ENCODE measurements around the gene TBC1D22A.

Gene TBC1D22A

DNA sequence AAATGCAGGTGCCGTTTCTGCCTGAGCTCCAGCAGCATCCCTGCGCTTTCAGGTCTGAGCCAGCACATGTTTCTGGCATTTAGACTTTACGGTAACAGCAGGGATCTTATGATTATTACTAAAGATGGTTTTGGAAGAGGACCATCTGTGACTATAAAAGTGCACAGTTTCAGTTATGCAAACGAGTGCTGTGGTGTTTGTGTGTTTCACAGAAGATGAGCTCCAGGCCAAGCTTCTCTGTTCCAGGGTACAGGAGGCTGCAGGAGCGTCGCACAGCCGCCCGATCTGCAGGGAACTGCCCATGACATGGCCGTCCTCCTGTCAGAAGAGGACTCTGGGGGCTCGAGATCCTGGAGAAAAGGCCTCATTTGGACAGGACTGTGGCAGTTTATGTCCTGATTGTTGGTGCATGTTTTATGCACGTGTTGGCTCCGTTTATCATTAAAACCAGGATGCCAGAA is 297.3 kb downstream of the TBC1D22A start:
- DNase-seq (ENCODE audit: low read depth): no peak

DNA sequence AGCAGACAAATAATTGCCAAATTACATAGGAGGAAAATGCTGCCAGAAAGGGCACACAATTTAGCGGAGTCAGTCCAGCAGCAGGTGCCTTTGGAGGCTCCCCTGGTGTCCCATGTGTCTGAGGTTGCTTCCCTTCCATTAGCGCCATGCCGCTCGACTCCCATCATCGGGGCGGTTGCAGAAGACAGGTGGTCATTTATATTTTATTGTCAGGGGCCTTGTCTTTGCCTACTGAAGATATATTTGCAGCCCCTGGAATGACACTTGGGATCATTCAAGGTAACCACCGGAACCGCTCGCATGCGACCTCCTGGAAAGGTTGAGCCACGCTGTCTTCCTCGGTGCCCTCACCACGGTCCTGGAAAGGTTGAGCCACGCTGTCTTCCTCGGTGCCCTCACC is 298.3 kb downstream of the TBC1D22A start:
- no peak for DNase-seq (ENCODE audit: low read depth)

DNA sequence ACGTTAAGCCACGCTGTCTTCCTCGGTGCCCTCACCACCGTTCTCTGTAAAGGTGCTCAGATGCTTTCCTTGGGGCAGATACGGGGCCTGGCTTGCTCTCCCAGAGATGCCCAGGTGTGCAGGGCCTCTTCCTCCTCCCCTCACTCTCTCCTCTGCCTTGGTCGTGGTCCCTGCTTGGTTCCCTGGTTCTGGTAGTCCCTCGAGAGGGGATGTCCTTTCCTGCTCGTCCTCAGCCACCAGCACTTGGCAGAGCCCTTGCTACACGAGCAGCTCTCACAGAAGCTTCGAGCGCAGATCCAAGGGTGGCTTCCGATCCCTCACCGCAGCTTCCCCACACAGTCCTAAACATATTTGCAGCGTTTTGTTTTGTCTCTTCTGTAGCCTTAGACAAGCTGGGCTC is 298.8 kb downstream of the TBC1D22A start:
- DNase-seq (ENCODE audit: low read depth): no peak

DNA sequence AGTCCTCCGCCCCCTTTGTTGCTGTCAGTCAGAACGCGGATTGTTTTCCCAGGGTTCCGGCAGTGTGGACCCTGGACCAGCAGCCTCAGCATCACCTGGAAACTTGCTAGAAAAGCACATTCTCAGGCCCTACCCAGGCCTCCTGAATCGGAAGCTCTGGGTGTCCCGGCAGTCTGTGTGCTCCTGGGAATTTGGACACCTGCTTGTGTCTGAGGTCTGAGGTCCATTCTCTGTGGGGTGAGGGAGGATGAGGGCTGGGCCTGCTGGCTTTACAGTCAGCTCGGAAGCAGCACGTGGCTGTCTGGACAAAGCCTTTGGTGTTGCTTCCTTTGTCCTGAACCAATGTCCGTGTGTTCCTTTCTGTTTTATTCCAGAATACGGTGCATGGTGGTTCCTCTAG is 299.7 kb downstream of the TBC1D22A start:
- DNase-seq (ENCODE audit: low read depth): no peak

DNA sequence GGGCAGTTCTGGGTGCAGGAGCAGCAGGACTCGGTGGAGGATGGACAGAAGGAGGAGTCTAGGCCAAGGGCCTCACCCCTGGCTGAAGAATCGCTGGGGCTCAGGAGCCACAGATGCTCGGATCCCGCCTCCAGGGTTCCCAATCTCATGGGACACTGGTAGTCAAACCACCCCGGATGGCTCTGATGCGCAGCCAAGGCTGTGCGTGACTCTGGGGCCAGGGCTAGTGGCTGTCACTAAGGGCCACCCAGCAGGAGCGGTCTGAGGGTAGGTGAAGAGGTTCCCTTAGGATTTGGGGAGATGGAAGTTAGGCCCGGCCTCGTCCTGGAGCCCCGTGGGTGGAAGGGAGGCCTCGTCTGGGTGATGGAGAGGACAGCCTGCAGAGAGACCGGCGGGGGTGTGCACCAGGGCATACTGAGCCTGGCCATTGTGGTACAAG is 300.6 kb downstream of the TBC1D22A start:
- DNase-seq (ENCODE audit: low read depth): no peak

DNA sequence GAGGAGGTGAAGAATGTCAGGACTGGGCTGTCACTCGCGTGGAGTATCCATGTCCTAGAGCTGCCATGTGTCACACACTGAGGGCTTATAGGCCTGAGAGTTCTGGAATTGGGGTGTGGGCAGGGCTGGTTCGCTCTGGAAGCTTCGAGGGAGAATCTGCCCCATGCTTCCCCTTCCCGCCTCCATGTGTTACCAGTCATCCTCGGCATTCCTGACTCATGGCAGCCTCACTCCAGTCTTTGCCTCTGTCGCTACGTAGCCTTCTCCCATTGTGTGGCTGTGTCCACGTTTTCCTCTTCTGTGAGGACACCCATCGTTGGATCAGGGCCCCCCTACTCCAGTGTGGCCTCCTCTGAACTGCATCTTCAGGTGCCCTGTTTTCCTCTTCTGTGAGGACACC is 301.2 kb downstream of the TBC1D22A start:
- DNase-seq (ENCODE audit: low read depth): no peak

DNA sequence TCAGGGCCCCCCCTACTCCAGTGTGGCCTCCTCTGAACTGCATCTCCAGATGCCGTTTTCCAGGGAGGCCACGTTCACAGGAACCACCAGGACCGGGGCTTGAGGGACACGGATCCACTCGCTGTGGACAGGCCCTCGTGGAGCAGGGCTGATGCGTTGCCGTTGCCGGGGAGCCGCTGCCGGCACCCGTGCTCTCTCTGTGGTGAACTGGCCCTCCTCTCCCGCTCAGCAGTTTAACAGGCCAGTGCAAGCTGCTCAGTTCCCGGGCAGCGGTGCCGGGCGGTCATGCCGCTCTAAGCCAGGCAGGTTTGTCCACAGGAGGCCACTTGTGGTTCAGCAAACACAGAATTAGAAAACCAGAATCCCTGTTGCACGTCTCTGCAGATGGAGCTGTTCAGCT is 301.6 kb downstream of the TBC1D22A start:
- DNase-seq (ENCODE audit: low read depth): no peak

DNA sequence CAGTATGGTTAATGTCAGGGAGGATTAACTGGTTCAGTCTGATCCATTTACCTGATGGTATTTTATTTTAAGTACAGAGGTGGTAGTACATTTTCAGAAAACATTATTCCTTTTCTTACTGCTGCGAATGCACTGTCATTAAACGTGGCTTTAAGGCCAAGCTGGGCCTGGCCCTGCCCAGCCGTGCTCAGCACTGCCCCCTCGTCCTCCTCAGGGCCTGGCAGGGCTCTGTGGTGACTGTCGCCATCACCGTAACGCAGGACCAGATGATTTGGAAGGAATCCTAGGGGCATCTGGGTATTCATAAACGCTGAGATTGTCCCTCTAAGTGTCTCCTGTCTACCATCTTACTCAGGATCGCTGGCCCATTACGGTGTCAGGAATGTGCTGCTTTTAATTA is 302.0 kb downstream of the TBC1D22A start:
- DNase-seq (ENCODE audit: low read depth): no peak

DNA sequence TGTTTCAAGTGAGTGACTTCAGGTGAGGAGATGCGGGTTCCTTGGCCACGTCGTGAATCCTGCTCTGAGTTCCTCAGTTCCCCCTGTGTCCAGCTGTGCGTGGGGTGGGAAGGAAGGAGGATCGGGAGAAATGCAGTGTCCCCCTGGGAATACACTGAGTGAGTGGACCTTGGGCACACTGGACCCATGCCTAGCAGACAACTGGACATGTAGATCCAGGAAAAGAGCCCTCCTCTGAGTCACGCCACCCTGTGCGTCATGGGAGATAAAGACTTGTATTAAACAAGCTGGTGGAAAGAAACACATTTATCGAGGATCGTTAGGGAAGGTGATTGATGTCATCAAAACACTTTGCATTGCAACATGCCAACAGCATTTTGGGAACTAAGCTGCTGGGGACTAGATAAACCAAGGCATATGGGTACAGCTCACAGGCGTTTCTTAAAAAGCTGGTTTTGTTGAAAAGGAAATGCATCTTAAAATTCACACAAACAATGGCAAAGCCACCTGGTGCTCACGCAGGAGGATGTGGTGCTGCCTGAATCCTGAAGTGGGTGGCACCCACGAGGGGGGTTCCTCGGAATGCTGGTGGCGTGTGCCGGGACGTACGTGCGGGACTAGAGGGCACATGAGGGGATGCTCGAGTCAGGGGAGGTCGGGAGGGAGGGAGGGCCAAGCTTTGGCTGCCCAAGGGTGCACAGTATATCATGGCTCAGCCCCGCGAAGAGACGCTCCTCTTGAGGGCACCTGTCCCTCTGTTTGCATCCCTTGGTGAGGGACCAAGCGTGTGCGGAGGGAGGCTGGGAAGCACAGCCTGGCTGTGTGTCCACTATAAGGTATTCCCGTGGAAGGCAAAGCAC is 303.5 kb downstream of the TBC1D22A start:
- DNase-seq (ENCODE audit: low read depth): no peak

DNA sequence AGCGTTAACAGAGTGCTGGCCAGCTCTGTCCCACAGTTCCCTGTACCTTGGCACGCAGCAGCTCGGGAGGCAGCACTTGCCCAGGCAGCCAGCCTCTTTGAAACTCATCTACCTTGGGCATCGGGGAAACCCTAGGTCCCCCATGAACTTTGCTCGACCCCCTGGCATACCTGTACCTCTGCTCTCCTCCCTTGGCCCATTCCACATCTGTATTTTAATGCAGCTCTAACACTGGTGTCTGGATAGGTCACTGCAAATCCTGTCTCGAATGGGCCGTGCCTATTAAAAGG is 304.1 kb downstream of the TBC1D22A start:
- DNase-seq (ENCODE audit: low read depth): no peak

DNA sequence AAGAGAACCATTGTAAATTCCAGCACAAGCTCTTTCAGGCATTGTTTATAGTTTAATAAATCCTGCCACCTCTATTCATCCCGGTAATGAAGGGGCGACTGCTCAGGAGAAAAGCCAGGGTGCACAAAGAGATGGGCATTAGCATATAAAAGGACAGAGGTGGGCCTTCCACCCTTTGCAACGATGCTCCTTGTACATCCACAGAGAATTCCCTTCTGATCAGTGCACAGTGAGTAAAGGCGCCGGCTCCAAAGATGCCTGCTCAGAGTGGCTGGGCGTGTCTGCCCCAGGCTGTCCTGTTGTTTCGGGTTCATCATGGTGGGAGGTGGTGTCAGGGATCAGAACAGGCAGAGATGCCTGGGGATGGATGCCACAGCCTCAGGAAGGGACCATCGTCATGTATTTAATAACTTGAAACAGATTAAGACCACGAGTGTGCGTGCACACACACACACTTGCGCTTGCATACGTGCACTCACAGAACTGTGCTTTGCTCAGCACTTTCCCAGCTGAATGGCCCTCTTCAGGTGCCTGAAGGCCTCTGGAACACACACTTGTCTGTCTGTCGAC is 305.0 kb downstream of the TBC1D22A start:
- DNase-seq (ENCODE audit: low read depth): no peak

DNA sequence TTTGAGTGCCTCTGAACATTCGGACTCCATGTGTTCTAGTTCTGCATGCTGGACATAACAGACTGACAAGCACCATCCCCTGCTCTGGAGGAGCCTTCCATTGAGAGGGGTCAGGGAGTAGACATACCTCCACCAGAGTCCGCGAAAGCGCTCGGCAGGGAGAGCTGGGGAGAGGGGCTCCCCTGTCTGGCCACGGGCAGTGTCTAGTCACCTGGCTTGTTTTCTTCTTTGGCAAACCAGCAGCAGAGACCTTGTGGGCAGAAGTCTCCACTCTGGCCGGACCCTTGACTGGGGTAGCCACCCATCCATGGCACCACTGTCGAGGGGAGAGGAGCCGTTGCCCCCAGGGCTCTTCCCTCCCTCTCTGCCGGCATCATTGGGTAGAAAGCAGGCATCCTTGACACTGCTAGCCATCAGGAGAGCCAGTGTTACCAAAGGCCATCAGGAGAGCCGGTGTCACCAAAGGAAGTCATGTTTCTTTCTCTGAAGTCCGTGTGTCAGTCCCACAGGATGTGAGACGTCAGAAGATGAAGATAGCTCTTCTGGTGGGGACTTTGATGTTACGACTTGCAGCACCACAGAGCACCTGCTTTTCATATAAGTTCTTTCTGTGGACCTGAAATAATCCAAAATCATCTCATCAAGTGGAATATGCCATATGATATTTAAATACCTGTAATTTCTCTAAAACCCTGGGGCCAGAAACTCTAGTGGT is 305.6 kb downstream of the TBC1D22A start:
- DNase-seq (ENCODE audit: low read depth): no peak

DNA sequence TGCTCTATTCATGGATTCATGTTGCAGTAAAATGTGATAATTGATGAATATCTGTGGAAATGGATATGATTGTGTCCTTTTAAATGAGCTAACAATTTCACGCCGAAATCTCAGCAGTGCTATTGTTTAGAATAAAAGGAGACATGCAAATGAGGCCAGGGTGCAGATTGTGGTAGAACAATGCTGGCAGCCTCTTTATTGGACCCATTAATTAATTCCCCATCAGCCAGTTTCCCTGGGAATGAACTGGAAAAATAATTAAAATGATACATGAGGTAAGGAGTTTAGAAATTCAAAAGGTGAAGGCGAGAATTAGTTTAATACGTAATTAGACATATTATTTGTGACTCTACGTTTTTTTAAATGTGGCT is 306.2 kb downstream of the TBC1D22A start:
- DNase-seq (ENCODE audit: low read depth): no peak

DNA sequence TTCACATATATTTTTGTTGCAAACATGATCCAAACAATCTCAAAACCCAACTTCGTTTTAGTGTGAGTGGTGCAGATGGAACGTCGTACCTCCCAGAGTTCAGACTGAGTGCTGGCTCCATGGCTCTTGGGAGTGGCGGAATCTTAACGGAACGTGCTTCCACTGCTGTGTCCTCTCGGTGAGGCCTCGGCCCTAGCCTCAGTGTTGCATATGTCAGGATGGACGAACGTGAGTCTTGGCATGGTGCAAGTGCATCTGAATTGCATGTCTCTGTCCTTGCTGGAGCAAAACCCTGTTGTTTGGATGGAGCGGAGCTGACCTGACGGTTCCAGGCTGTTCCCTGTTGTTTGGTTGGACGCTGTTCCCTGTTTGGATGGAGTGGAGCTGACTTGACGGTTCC is 306.8 kb downstream of the TBC1D22A start:
- DNase-seq (ENCODE audit: low read depth): no peak

DNA sequence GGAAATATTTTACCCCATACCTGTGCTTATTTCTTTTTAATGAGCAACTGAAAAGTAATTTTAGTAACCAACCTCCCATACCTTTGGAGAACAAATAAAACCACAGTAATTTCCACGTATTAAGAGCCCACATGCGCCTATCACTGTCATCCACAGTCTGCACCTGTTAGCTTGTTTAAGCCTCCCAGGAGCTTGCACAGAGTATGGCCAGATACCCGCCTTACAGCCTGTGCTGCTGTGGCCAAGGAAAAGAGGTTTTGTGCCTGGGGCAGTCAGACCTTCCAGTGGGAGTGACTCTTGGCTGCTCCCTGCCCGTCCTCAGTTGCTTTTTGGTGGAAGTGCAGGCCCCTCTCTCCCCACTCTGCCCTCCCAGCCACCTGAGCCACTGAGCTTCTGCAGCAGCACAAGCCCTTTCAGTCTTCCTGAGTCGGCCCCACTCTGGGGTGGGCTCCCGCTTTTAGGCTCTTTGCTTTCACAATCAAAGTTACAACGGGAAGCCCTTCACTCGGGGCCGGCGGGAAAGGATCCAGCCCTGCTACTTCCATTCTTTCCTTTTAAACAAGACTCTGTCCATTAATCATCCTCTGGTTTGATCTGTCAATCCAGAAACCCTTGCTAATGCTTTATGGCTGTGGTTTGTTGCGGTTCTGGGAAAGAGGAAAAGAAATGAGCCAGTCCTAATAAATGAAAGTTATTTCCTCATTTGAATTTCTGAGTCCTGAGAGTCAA is 308.8 kb downstream of the TBC1D22A start:
- DNase-seq (ENCODE audit: low read depth): no peak

DNA sequence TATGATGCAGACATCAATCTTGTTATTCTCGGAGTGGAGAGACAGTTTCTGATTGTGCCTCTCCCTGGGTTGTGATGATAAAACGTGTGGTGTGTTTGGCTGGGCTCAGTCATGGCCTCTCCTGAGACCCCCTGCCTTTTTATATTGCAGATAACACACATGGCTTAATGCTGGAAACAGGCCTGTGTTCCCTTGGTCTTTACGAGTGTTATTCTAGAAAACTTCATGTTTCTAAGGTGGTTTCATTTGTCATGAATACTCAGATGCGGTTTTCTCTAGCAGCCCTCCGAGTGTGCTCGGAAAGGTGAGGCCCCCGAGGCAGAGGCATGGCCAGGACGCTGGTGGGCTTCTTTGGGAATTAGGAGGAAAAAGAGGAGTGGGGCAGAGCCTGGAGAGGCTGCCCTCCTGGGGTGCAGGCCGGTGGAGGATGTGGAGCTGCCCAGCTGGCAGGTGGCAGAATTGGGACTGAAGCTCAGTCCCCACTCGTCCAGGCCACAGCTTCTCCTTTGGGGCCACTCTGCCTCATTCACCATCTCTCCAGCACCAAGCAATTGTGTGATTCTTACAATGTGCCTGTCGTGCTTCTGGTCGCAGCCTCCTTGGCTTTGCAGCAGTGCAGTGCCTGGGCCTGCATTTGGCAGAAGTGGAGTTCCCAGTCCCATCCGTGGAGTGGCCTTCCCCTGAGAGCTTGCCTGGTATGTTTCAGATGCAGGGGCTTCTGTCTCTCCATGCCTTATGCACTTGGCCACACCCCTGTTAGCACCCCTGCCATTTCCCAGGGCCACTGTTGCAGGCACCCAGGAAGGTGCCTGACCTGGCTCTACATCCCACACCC is 309.6 kb downstream of the TBC1D22A start:
- no peak for DNase-seq (ENCODE audit: low read depth)

DNA sequence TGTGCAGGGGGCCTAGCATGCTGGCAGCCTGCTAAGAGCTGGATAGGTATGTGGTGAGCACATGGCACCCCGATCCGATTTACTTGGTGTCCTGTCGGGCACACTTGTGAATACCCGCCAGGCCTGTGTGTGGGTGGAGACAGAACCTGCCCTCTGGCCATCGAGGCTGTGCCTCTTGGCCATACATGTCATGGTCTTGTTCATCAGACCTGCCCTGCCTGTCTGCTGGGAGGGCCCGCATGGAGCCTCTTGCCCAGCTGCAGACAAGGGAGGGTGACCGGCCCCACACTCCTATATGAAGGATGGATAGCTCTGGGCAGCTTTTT is 310.2 kb downstream of the TBC1D22A start:
- DNase-seq (ENCODE audit: low read depth): no peak

DNA sequence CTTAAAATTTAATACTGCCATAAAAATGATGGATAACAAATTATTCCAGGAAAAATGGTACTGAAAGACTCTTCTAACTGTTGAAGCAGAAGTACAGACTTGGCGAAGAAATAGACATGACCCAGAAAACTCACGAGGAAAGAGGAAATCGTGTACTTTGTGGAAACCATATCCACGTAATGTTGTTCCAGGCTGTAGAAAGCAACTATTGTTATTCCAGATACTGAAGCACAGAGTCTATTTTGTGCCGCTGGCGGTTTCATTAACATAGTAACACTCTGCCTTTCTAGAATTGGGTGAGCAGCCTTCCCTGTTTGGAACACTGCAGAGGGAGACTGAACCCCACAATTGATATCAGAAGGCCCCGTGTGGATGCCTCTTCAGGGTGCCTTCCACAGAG is 310.6 kb downstream of the TBC1D22A start:
- no peak for DNase-seq (ENCODE audit: low read depth)

DNA sequence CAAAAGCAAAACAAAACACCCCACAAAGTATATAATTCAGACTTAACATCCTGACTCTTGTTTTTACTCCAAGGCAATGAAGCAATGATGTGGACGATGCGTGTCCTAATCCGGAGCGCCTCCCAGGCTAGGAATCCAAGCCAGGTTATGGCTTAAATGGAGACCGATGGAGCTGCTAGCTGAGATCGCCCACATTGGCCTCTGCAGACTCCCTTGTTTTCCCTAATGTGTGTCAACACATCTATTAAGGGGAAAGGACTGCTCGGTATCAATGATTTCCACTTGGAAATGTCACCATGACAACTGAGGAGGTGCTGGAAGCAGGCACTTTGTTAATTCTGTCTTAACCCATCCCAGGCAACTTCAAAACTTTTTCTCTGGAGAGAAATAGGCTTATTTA is 311.7 kb downstream of the TBC1D22A start:
- DNase-seq (ENCODE audit: low read depth): no peak

DNA sequence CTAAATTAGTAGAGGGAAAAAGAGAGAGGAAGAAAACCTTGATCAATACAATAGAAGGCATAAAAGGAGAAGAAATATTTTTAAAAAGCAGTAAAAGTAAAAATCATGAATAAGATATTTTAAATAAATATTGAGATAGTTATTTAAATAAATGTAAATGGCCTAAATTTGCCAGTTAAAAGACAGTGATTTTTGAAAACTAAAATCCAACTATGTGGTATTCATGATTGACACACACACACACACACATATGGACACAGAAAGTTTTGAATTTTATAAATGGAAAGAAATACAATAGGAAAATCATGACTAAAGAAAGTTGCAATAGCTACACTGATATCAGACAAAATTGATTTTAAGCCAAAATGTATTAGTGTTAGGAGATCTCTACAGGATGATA is 313.1 kb downstream of the TBC1D22A start:
- no peak for DNase-seq (ENCODE audit: low read depth)

DNA sequence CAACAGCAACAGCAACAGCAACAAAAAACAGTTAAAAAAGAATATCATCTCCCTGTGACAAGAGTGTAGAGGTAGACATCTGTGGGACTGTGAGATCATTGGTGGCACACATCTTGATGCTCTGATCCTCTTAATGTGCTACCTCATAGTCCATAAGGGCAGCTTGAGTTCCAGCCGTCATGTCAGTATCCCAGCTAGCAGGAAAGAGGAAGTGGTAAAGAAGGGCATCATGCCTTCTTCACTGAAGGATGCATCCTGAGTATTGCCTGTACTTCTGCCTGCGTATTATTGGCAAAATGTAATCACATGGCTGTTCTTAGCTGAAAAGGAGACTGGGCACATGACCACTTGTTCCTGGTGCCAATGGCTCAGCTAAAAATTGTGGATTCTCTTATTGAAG is 314.3 kb downstream of the TBC1D22A start:
- no peak for DNase-seq (ENCODE audit: low read depth)

DNA sequence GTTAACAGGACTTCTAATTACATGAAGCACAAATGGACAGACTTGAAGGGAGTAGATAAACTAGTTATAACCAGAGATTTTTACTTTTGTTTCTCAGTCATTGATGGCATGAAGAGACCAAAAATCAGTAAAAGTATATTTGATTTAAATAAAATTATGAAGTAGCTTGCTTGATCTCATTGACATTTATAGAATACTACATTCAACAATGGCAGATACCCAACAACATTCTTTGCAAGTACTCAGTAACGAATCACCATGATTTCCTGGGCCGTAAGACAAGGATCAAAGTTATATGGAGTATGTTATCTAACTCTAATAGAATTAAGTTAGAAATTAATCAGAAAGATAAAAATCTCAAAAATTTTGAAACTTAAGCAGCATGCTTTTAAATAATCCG is 317.6 kb downstream of the TBC1D22A start:
- no peak for DNase-seq (ENCODE audit: low read depth)

Measured in stimulated activated CD8-positive, alpha-beta memory T cell treated with anti-CD3 and anti-CD28 coated beads, Interleukin-12 subunit alpha, Interleukin-12 subunit beta, amount 100 ng/mL, for 4 hours (primary cell).